ENCODE data around the gene OXT. TPM values are rescaled to one million over a fixed set of nuclear protein-coding genes. Genes with fewer than 3 reads are reported as not detected.
"Not testable (repeated sequence)": the region's sequence is repeated elsewhere in the genome, so short reads cannot be mapped to it uniquely, and the experiment has no call there.

OXT gene
- total and polyA plus RNA-seq, 2 of the 13 experiments (the other 11 are each of a cell fraction or from before 2014, with no cell fraction given), result not detected

GRCh38 chr20:3117839-3118379 lies 46.5 kb downstream of the OXT start (continued):
- TF ChIP-seq HMGXB4 (CRISPR knock-in tag; IDR thresholded peaks at IDR 0.05; ENCODE audit: borderline replicate concordance in 1 of 2, low read depth in 1 of 2), result peak; percentile 97 to 98
- TF ChIP-seq SRY (CRISPR knock-in tag; IDR thresholded peaks at IDR 0.05), result 0 out of 2 replicates have a peak, but pooled peaks have one; percentile 47
- peak; percentile 63; the same call in 1 of the 2 replicates for TF ChIP-seq RARA (CRISPR knock-in tag; IDR thresholded peaks at IDR 0.05)
- TF ChIP-seq NR2F6 (IDR thresholded peaks at IDR 0.05), result peak; percentile 33; the same call in 1 of the 2 replicates
- peak; percentile 73; the same call in 1 of the 2 replicates for TF ChIP-seq NR2F6 (CRISPR knock-in tag; IDR thresholded peaks at IDR 0.05)
- peak; percentile 91 for TF ChIP-seq JARID2 (CRISPR knock-in tag; IDR thresholded peaks at IDR 0.05; ENCODE audit: insufficient replicate concordance)
- peak; percentile 88 for TF ChIP-seq HOXA5 (CRISPR knock-in tag; IDR thresholded peaks at IDR 0.05)
- TF ChIP-seq ZFX (CRISPR knock-in tag; IDR thresholded peaks at IDR 0.05; ENCODE audit: low read depth), result peak; percentile 72
- peak; percentile 69 for TF ChIP-seq TEAD3 (CRISPR knock-in tag; optimal IDR thresholded peaks at IDR 0.05; ENCODE audit: borderline replicate concordance)
- TF ChIP-seq ETV5 (CRISPR knock-in tag; IDR thresholded peaks at IDR 0.05; ENCODE audit: borderline replicate concordance), result peak; percentile 27; the same call in 1 of the 2 replicates
- TF ChIP-seq SMAD1 (CRISPR knock-in tag; IDR thresholded peaks at IDR 0.05; ENCODE audit: borderline replicate concordance, low read depth), result peak; percentile 78; the same call in 1 of the 2 replicates
- peak; percentile 79; the same call in 1 of the 2 replicates for TF ChIP-seq ZNF512B (CRISPR knock-in tag; IDR thresholded peaks at IDR 0.05; ENCODE audit: borderline replicate concordance)
- 0 out of 2 replicates have a peak, but pooled peaks have one; percentile 9 for TF ChIP-seq BHLHE40 (IDR thresholded peaks at IDR 0.05; ENCODE audit: low read length)
- peak; percentile 53; the same call in 1 of the 2 replicates for TF ChIP-seq SRF (IDR thresholded peaks at IDR 0.05; ENCODE audit: low read depth, low read length)
- peak; percentile 58; the same call in 1 of the 2 replicates for TF ChIP-seq RCOR2 (CRISPR knock-in tag; IDR thresholded peaks at IDR 0.05)
- TF ChIP-seq ZHX2 (IDR thresholded peaks at IDR 0.05; ENCODE audit: low read depth), result 0 out of 2 replicates have a peak, but pooled peaks have one; percentile 36
- not testable (repeated sequence) for TF ChIP-seq ZHX2 (CRISPR knock-in tag; IDR thresholded peaks at IDR 0.05; ENCODE audit: borderline replicate concordance); SP1 (IDR thresholded peaks at IDR 0.05)
- TF ChIP-seq SP1 (CRISPR knock-in tag; IDR thresholded peaks at IDR 0.05), result peak; percentile 53; the same call in 1 of the 2 replicates
- 0 out of 2 replicates have a peak, but pooled peaks have one; percentile 23 for TF ChIP-seq CHD4 (IDR thresholded peaks at IDR 0.05; ENCODE audit: borderline replicate concordance, low read length)
